Mesendoderm (in vitro differentiated cells): ENCODE data around the gene SRGAP1.
"Not testable (repeated sequence)": the region's sequence is repeated elsewhere in the genome, so short reads cannot be mapped to it uniquely, and the experiment has no call there.

Source experiments
- DNase-seq: peaks from one replicate; pipeline ENCODE4 v3.0.0; 2013
- H2AK5ac ChIP-seq: 2 replicates; pipeline ENCODE4 v1.6.1; 2013; ENCODE audit warnings: low read length, inconsistent platforms
- H2BK120ac ChIP-seq: 2 replicates; pipeline ENCODE4 v1.6.1; 2013; ENCODE audit warnings: low read depth, mild to moderate bottlenecking, low read length, moderate library complexity, mixed read lengths
- H2BK15ac ChIP-seq: replicated peaks from 2 replicates; pipeline ENCODE4 v1.6.1; 2013; ENCODE audit warnings: low read depth, mild to moderate bottlenecking, moderate library complexity
- H2BK5ac ChIP-seq: 2 replicates; pipeline ENCODE4 v1.6.1; 2013; ENCODE audit warnings: low read length, inconsistent platforms
- H3K18ac ChIP-seq: 2 replicates; pipeline ENCODE4 v1.6.1; 2013; ENCODE audit warnings: mild to moderate bottlenecking, low read length, mixed read lengths
- H3K23ac ChIP-seq: one replicate; pipeline ENCODE4 v1.6.1; 2013; ENCODE audit warnings: low read length
- H3K27ac ChIP-seq: 2 replicates; pipeline ENCODE4 v1.5.1; 2013; ENCODE audit warnings: low read depth, mild to moderate bottlenecking, inconsistent platforms, low read length, moderate library complexity
- H3K27me3 ChIP-seq: 2 replicates; pipeline ENCODE4 v1.6.1; 2013; ENCODE audit warnings: low read length, control low read depth, mild to moderate bottlenecking, inconsistent platforms; ENCODE audit not compliant: insufficient read depth, poor library complexity
- H3K36me3 ChIP-seq: 2 replicates; pipeline ENCODE4 v1.6.1; 2013; ENCODE audit warnings: low read length, inconsistent platforms; ENCODE audit not compliant: control insufficient read depth, insufficient read depth
- H3K4ac ChIP-seq: one replicate; pipeline ENCODE4 v1.6.1; 2013; ENCODE audit warnings: low read depth, mild to moderate bottlenecking, low read length, moderate library complexity
- H3K4me1 ChIP-seq: 2 replicates; pipeline ENCODE4 v1.6.1; 2013; ENCODE audit warnings: low read depth, low read length, inconsistent platforms; ENCODE audit not compliant: control insufficient read depth
- H3K4me2 ChIP-seq: 2 replicates; pipeline ENCODE4 v1.6.1; 2013; ENCODE audit warnings: low read length
- H3K4me3 ChIP-seq: 2 replicates; pipeline ENCODE4 v1.5.1; 2013; ENCODE audit warnings: mild to moderate bottlenecking, low read length
- H3K56ac ChIP-seq: one replicate; pipeline ENCODE4 v1.6.1; 2013; ENCODE audit warnings: low read length
- H3K79me1 ChIP-seq: 2 replicates; pipeline ENCODE4 v1.6.1; 2013; ENCODE audit warnings: low read length, inconsistent platforms
- H3K79me2 ChIP-seq: 2 replicates; pipeline ENCODE4 v1.6.1; 2013; ENCODE audit warnings: mild to moderate bottlenecking, low read length; ENCODE audit not compliant: control insufficient read depth, insufficient read depth
- H3K9ac ChIP-seq: 2 replicates; pipeline ENCODE4 v1.6.1; 2013; ENCODE audit warnings: low read length, inconsistent platforms
- H4K5ac ChIP-seq: one replicate; pipeline ENCODE4 v1.6.1; 2013; ENCODE audit warnings: low read length
- H4K8ac ChIP-seq: one replicate; pipeline ENCODE4 v1.6.1; 2013; ENCODE audit warnings: low read depth, mild to moderate bottlenecking, control low read depth, low read length, moderate library complexity
- WGBS: extraction: QIAGEN DNeasy Blood & Tissue Kit; methylation state at CpG from one replicate; pipeline ENCODE4 v1.1.7; 2013; ENCODE audit warnings: low lambda C conversion rate, missing lambda C conversion rate; ENCODE audit not compliant: insufficient coverage; ENCODE audit errors: extremely low coverage; 5-methylcytosine and 5-hydroxymethylcytosine counted together

The SRGAP1 gene

GRCh38 chr12:63875703-63876102 is 31.2 kb downstream of the SRGAP1 start:
- H3K79me2 ChIP-seq, result no peaks in the 10 kb centered on the region
- H2BK15ac ChIP-seq, result no peak overlapping the region
- H3K4me1 ChIP-seq, result no peaks in the 10 kb centered on the region
- no peak overlapping the region for H2AK5ac ChIP-seq
- H2BK5ac ChIP-seq, result no peak overlapping the region
- no peaks in the 10 kb centered on the region for H3K79me1 ChIP-seq
- no peak overlapping the region for H4K8ac ChIP-seq
- no peak overlapping the region for H3K4me3 ChIP-seq
- no peak overlapping the region for H3K4me2 ChIP-seq
- no peak overlapping the region for H3K23ac ChIP-seq
- H3K27ac ChIP-seq, result no peak overlapping the region
- no peak overlapping the region for H3K56ac ChIP-seq
- no peak for DNase-seq
- H4K5ac ChIP-seq, result no peak overlapping the region
- H3K36me3 ChIP-seq, result no peaks in the 10 kb centered on the region
- no CpG with 5 or more reads among the region's 3 CpGs for WGBS
- H3K18ac ChIP-seq, result no peak overlapping the region
- no peak overlapping the region for H2BK120ac ChIP-seq
- no peak overlapping the region for H3K9ac ChIP-seq
- H3K4ac ChIP-seq, result no peak overlapping the region
- H3K27me3 ChIP-seq, result no peaks in the 10 kb centered on the region

- DNase-seq, result no peak
- Histone ChIP-seq H3K4me2 (no peak overlapping the region), H2AK5ac (no peak overlapping the region), H3K23ac (no peak overlapping the region), H3K9ac (no peak overlapping the region), H3K18ac (no peak overlapping the region), H2BK15ac (no peak overlapping the region), H2BK5ac (no peak overlapping the region), H3K36me3 (no peaks in the 10 kb centered on the region), H4K8ac (no peak overlapping the region), H4K5ac (no peak overlapping the region), H2BK120ac (no peak overlapping the region), H3K27ac (no peak overlapping the region), H3K79me2 (no peaks in the 10 kb centered on the region), H3K27me3 (no peaks in the 10 kb centered on the region), H3K4me3 (no peak overlapping the region), H3K56ac (no peak overlapping the region), H3K4me1 (no peaks in the 10 kb centered on the region), H3K4ac (no peak overlapping the region), H3K79me1 (no peaks in the 10 kb centered on the region)
- no CpG with 5 or more reads among the region's 4 CpGs for WGBS
Measured at GRCh38 chr12:63876980-63877379, 32.5 kb downstream of the SRGAP1 start.

GRCh38 chr12:63877693-63878092 is 33.2 kb downstream of the SRGAP1 start:
- Histone ChIP-seq H2BK5ac (no peak overlapping the region), H4K8ac (no peak overlapping the region), H3K23ac (no peak overlapping the region), H2BK15ac (no peak overlapping the region), H3K9ac (no peak overlapping the region), H3K36me3 (no peaks in the 10 kb centered on the region), H2AK5ac (no peak overlapping the region), H2BK120ac (no peak overlapping the region), H3K4ac (no peak overlapping the region), H3K4me2 (no peak overlapping the region), H3K4me3 (no peak overlapping the region), H3K18ac (no peak overlapping the region), H3K79me2 (no peaks in the 10 kb centered on the region), H4K5ac (no peak overlapping the region), H3K4me1 (no peaks in the 10 kb centered on the region), H3K56ac (no peak overlapping the region), H3K79me1 (no peaks in the 10 kb centered on the region), H3K27ac (no peak overlapping the region), H3K27me3 (no peaks in the 10 kb centered on the region)
- WGBS, result no CpG with 5 or more reads among the region's 1 CpG
- DNase-seq, result no peak

DNA sequence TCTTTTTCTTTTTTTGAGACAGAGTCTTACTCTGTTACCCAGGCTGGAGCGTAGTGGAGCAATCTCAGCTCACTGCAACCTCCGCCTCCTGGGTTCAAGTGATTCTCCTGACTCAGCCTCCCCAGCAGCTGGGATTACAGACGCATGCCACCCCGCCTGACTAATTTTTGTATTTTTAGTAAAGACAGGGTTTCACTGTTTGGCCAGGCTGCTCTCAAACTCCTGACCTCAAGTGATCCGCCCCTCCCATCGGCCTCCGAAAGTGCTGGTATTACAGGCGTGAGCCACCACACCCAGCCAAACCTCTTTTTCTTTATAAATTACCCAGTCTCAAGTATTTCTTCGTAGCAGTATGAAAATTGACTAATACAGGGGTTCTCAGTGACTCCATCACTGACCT is 35.7 kb downstream of the SRGAP1 start:
- H2BK120ac ChIP-seq, H3K23ac ChIP-seq, H3K4me3 ChIP-seq, H4K5ac ChIP-seq, H2BK15ac ChIP-seq, H3K4ac ChIP-seq, H3K56ac ChIP-seq, H3K27ac ChIP-seq, H4K8ac ChIP-seq, H3K18ac ChIP-seq, H3K4me2 ChIP-seq, H2BK5ac ChIP-seq, H3K79me1 ChIP-seq, H3K27me3 ChIP-seq, H3K9ac ChIP-seq, H3K79me2 ChIP-seq, H3K36me3 ChIP-seq, H3K4me1 ChIP-seq, DNase-seq, H2AK5ac ChIP-seq: not testable (repeated sequence)
- WGBS, result no CpG with 5 or more reads among the region's 9 CpGs

- H3K4me2 ChIP-seq, result no peak overlapping the region
- H3K56ac ChIP-seq, result no peak overlapping the region
- no peaks in the 10 kb centered on the region for H3K27me3 ChIP-seq
- H2AK5ac ChIP-seq, result no peak overlapping the region
- H3K36me3 ChIP-seq, result no peaks in the 10 kb centered on the region
- H3K4me1 ChIP-seq, result no peaks in the 10 kb centered on the region
- H3K18ac ChIP-seq, result no peak overlapping the region
- no peaks in the 10 kb centered on the region for H3K79me1 ChIP-seq
- no peak overlapping the region for H4K8ac ChIP-seq
- DNase-seq, result no peak
- H3K4me3 ChIP-seq, result no peak overlapping the region
- no peak overlapping the region for H2BK120ac ChIP-seq
- H2BK5ac ChIP-seq, result no peak overlapping the region
- no peak overlapping the region for H3K4ac ChIP-seq
- no peak overlapping the region for H2BK15ac ChIP-seq
- no CpG with 5 or more reads among the region's 6 CpGs for WGBS
- no peak overlapping the region for H3K9ac ChIP-seq
- H4K5ac ChIP-seq, result no peak overlapping the region
- no peak overlapping the region for H3K23ac ChIP-seq
- no peaks in the 10 kb centered on the region for H3K79me2 ChIP-seq
- no peak overlapping the region for H3K27ac ChIP-seq
Measured at GRCh38 chr12:63880742-63881263, 36.3 kb downstream of the SRGAP1 start.

GRCh38 chr12:63882844-63883243 is 38.3 kb downstream of the SRGAP1 start:
- Histone ChIP-seq H3K56ac (no peak overlapping the region), H3K27me3 (no peaks in the 10 kb centered on the region), H3K4me2 (no peak overlapping the region), H2BK15ac (no peak overlapping the region), H2BK120ac (no peak overlapping the region), H3K79me2 (no peaks in the 10 kb centered on the region), H3K4ac (no peak overlapping the region), H3K18ac (no peak overlapping the region), H3K79me1 (no peaks in the 10 kb centered on the region), H2AK5ac (no peak overlapping the region), H3K27ac (no peak overlapping the region), H3K9ac (no peak overlapping the region), H2BK5ac (no peak overlapping the region), H3K23ac (no peak overlapping the region), H3K36me3 (no peaks in the 10 kb centered on the region), H4K5ac (no peak overlapping the region), H3K4me3 (no peak overlapping the region), H3K4me1 (no peaks in the 10 kb centered on the region), H4K8ac (no peak overlapping the region)
- DNase-seq, result peak; percentile 43
- no CpG with 5 or more reads among the region's 2 CpGs for WGBS
